ENCODE measurements around the gene FBXO34.

FBXO34 gene

GRCh38 chr14:55383541-55384140 is 112.4 kb downstream of the FBXO34 start:
- peak; percentile 92 for DNase-seq

DNA sequence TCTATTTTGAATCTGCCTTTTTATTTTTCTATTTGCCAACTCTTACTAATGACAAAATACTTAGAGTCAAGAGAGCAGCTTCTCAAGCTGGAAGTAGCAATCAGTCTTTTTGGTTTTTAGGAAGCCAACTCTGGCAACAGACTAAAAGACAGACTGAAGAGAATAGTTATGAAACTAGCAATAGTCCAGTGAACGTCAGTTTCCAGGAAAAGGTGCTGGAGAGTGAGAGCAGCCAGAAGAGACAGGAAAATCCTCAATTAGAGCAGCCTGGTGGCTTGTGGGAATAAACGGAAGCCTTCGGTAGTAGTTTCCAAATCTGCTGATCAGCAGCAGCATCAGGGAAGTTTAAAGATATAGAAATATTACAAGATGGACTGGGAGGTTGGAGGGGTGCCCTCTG is 113.3 kb downstream of the FBXO34 start:
- DNase-seq = no peak

DNA sequence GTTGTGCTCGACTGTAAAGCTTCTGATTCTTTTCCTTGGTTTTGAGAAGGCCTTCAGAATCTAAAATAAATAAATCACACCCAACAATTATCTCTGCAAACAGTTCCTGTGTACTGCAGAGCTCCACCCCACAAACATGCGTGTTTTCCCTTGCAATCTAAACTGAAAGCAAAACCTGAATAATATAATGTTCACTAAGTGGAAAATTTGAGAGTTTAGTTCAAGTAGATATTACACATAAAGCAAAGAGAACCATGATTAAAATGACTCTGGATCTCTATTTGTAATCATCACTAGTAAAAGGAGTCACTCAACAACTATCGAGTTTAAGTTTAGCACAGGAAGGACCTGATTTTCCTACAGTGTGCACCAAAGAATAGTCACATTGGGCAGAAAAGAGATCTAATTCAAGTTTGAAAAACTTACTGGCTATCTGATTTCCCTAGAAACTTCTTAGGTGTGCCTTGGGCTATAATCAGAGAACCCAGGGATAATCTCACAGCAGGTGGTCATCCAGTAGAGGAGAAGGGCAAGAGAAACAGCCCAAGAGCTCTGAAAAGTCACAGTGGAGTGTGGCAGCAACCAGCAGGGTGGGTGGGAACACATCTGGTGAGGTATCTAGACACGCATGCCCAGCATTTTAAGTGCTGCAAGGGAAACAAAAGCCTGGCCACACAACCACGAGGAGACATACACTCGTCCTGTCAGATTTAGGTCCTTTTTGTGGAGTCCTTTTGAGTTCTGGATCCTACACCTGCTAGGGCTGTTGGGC is 115.0 kb downstream of the FBXO34 start:
- DNase-seq = peak; percentile 58

DNA sequence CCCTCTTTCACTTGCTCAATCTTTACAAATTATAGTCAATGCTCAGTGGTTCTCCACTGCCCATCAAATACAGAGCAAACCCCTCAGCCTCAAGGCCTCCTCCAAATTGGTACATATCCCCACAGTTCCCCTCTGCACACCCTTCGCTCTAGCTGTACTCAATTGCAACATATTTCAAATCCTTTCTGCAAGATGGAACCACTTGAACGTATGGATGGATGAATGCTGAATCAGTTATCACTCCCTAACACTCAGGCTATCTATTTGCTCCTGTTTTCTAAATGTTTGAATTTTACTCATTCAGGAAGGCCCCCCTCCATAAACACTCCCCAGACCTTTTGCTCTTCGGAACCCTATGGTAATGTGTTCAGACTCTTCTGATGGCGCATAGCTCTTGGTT is 115.9 kb downstream of the FBXO34 start:
- no peak for DNase-seq

DNA sequence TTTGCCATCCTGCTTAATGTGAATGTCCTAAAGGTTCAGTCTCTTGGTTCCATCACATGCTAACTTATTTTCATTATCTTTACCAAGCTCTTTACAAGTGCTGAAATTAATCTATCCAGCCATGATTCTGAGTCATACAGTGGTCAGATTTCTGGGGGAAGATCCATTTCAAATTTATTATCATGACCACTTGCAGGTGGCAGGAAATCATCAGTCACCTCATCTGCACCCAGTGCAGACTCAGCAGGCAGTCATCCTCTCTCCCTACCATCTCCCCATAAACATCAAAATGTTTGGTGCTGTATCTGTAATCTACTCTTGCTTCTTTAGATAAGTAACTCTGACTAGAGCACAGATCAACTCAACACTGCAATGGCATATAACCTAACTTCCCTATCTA is 116.9 kb downstream of the FBXO34 start:
- peak; percentile 62 for DNase-seq

GRCh38 chr14:55389330-55389729 is 118.1 kb downstream of the FBXO34 start:
- DNase-seq = no peak

DNA sequence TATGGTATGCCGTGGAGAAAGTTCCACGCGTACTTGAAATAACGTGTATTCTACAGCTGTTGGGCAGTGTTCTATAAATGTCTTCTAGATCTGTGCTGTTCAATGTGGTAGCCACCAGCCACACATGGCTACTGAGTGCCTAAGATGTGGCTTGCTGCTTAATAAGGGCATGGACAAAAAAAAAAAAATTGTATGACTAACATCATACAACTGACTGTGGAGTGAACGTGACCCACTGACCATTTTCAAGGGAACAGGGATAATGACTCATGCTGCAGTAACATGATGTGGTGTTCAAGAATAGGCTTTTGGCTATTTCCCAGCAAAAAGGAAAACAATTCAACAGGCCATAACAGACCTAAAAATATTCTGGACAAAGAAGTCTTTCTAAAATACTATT is 127.5 kb downstream of the FBXO34 start:
- DNase-seq = peak; percentile 35

DNA sequence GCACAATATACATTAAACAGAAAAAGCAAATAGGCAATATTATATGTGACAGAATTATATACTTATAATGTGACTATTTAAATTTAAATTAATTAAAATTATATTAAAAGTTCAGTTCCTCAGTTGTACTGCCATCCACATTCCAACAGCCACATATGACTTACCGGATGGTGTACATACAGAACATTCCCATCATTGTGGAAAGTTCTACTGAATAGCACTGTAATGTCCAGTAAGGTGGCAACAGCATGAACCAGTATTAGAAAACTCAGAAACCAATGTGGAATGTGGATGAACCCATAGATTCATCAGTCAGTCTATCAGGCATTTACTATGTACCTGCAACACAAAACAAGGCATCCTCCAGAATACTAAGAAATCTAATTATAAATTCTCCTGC is 128.0 kb downstream of the FBXO34 start:
- DNase-seq = no peak

DNA sequence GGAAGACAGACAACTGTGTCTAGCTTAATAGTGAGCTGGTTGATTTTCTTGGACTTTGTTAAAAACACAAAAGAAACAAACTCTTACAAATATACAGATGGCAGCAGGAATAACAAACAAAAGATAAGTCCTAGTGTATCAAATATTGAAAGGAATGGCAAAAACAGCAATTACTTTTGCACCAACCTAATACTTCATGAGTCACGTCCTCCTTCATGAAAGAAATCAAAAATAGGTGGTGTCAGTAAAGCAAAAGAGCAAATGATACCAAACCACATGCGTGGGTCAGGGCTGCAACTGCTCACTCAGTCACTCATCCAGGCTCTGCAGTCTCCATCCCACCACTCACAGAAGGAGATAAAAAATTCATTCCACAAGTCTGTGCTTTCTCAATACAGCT is 128.6 kb downstream of the FBXO34 start:
- peak; percentile 28 for DNase-seq

- no peak for DNase-seq
Observed at GRCh38 chr14:55401751-55402150, 130.5 kb downstream of the FBXO34 start.

All from hematopoietic multipotent progenitor cell treated with erythropoietin and hydrocortisone succinate and interleukin-3 and kit ligand, for 8 days (in vitro differentiated cells).